Measurements from ENCODE around the gene TTF2. TPM values are rescaled to one million over a fixed set of nuclear protein-coding genes. Genes with fewer than 3 reads are reported as not detected.
A peak's percentile ranks its signal among the peaks of the same experiment; 100 is the strongest.

The TTF2 gene
- total and polyA plus RNA-seq, 2 of the 8 experiments (the other 6 are each of a cell fraction or from before 2014, with no cell fraction given), result 16.9 to 89.6 TPM

DNA sequence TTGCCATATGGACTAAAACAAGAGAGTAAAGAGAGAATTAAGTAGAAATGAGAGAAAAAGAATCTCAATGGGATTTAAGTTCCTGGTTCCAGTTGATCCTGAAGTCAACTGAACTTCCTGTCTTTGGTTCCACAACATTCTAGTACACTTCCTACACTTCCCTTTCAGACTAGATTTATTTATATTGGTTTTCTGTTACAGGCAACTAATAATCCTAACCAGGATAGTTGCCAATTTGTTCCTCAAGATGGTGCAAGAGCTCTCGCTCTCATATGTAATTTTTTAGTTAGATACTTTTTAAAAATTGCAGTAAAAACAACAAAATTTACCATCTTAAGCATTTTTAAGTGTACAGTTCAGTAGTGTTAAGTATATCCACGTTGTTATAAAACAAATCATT is 90.2 kb downstream of the TTF2 start:
- Histone ChIP-seq H2BK15ac (ENCODE audit: low read length) (no peak overlapping the region), H4K91ac (replicated peaks; ENCODE audit: insufficient read length, low read length) (no peak overlapping the region), H2AK5ac (ENCODE audit: low read depth, low read length) (no peak overlapping the region), H3K27ac (ENCODE audit: low read depth, low read length) (no peak overlapping the region), H2BK12ac (ENCODE audit: low read depth, low read length) (no peak overlapping the region), H3K9ac (replicated peaks in 1 of 4; ENCODE audit: extremely low read depth in 1 of 4, low read depth in 3 of 4, low read length in 3 of 4) (no peak overlapping the region), H3K14ac (ENCODE audit: insufficient read length) (no peak overlapping the region), H3K36me3 (ENCODE audit: control insufficient read depth in 2 of 4, insufficient read depth in 4 of 4, low read length in 3 of 4) (no peaks in the 10 kb centered on the region), H3K23me2 (ENCODE audit: low read depth, low read length) (no peaks in the 10 kb centered on the region), H4K20me1 (replicated peaks in 1 of 2; ENCODE audit: control insufficient read depth in 1 of 2, insufficient read depth in 2 of 2, low read length in 2 of 2) (no peaks in the 10 kb centered on the region), H3K4me1 (replicated peaks in 1 of 4; ENCODE audit: control insufficient read depth in 3 of 4, insufficient read depth in 4 of 4, low read length in 3 of 4) (peaks cover 0 to 6% (median 0%) of the 10 kb centered on the region in 4 experiments; a peak in 1 of 7 replicates), H4K5ac (ENCODE audit: insufficient read length, low read depth, low read length) (no peak overlapping the region), H3K79me1 (ENCODE audit: low read depth, low read length) (no peaks in the 10 kb centered on the region), H3K4me3 (ENCODE audit: extremely low read depth in 1 of 4, insufficient read depth in 2 of 4, low read depth in 3 of 4, low read length in 4 of 4) (no peak overlapping the region), H3K23ac (ENCODE audit: insufficient read length) (no peak overlapping the region), H3K27me3 (replicated peaks in 1 of 4; ENCODE audit: control insufficient read depth in 3 of 4, extremely low read depth in 1 of 4, insufficient read depth in 3 of 4, low read length in 3 of 4) (no peaks in the 10 kb centered on the region), H2BK120ac (replicated peaks; ENCODE audit: low read depth, low read length) (no peak overlapping the region), H3K4me2 (ENCODE audit: insufficient read depth in 1 of 2, low read depth in 2 of 2, low read length in 2 of 2) (no peak overlapping the region), H3K79me2 (ENCODE audit: control insufficient read depth in 1 of 2, insufficient read depth in 2 of 2, low read length in 2 of 2) (no peaks in the 10 kb centered on the region), H3K4ac (replicated peaks; ENCODE audit: insufficient read length, low read depth, low read length) (no peak overlapping the region), H2BK5ac (ENCODE audit: low read depth, low read length) (no peak overlapping the region), H3K9me3 (ENCODE audit: insufficient read depth in 2 of 2, low read depth in 1 of 2, low read length in 1 of 2) (no peaks in the 10 kb centered on the region), H4K8ac (ENCODE audit: extremely low read depth, insufficient read depth, low read length) (no peak overlapping the region), H3K18ac (ENCODE audit: extremely low read depth, low read length) (no peak overlapping the region), H2BK20ac (ENCODE audit: low read length) (no peak overlapping the region), H3K56ac (replicated peaks; ENCODE audit: insufficient read length, low read depth, low read length) (no peak overlapping the region), H2AFZ (ENCODE audit: low read length) (no peak overlapping the region)
- 77% methylated on average over 2 of the region's 2 CpGs; no CpG with 5 or more reads in 1 of the 2 experiments for WGBS, 2 experiments (ENCODE audit: extremely low coverage in 1 of 2, insufficient coverage in 1 of 2, insufficient read length in 1 of 2, insufficient replicate concordance in 2 of 2, low coverage in 1 of 2, low lambda C conversion rate in 2 of 2, missing lambda C conversion rate in 1 of 2)
- CTCF ChIA-PET (ENCODE audit: partially characterized antibody), result interaction anchor here (1.0 to 2.5 kb wide), 5 partner anchors 11 to 134 kb away, joined by 3 to 9 read pairs (median 4); no protein-coding TSS in a partner anchor
- DNase-seq (ENCODE audit: low read depth in 1 of 2, low spot score in 2 of 2) (no peak), FAIRE-seq (no peak)
- POLR2A ChIA-PET (ENCODE audit: partially characterized antibody), result no interaction called here
- no peak for TF ChIP-seq SIRT6 (IDR thresholded peaks at IDR 0.05; ENCODE audit: low read length)
- peak; percentile 15 to 25; a peak in 2 of 4 replicates for TF ChIP-seq RAD21 (IDR thresholded peaks at IDR 0.05 in 1 of 2, conservative IDR thresholded peaks at IDR 0.05 in 1 of 2; ENCODE audit: low read depth in 2 of 2, low read length in 2 of 2)
